Activated CD4-positive, alpha-beta T cell treated with anti-CD3 and anti-CD28 coated beads for 24 hours (primary cell): ENCODE measurements around the gene IL13RA1.
"Not testable (repeated sequence)": the region's sequence is repeated elsewhere in the genome, so short reads cannot be mapped to it uniquely, and the experiment has no call there.

Experiments
- DNase-seq, 2 donors: peaks; one replicate each; pipeline ENCODE4 v3.0.0-alpha.2; 2020; ENCODE audit warnings: low read depth in 2 of 2

The IL13RA1 gene

DNA sequence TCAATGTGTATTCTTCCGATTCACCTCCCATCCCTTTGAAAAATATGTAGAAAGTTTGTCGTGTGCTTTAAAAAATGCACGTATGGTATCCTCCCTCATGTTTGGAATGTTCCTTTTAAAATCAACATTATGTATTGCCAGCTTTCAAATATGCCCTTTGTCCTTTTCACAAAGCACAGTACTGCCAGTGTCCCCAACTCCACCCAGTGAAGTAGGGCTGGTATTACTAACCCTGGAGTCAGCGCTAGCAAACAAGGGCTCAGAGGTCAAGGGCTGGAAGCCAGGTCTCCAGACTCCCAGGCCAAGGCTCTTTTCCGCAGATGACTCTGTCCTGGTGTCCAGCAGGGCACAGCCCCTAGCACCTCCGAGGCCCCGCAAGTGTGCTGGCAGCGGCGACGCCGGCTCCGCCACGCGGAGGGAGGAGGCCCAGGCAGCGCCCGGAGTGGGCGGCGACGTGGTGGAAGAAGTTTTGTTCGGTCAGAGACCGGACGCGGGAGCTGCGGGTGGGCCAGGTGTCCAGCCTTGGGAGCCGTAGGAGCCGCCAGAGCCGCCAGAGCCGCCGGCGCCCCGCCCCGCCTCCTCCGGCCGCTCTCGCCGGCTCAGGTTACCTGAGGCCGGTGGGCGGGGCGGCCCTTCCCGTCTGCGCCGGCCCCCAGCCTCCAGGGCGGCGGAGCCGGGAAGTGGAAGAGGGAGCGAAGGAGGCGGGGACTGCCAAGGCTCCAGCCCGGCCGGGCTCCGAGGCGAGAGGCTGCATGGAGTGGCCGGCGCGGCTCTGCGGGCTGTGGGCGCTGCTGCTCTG lies at the start of gene IL13RA1:
IL13RA1 (plus strand) TSS at position 720 of the 799 bp plus-strand sequence; CDS start at position 753, 33 bp downstream.
- DNase-seq, result peak in 1 of 2 donors; percentile 4

DNA sequence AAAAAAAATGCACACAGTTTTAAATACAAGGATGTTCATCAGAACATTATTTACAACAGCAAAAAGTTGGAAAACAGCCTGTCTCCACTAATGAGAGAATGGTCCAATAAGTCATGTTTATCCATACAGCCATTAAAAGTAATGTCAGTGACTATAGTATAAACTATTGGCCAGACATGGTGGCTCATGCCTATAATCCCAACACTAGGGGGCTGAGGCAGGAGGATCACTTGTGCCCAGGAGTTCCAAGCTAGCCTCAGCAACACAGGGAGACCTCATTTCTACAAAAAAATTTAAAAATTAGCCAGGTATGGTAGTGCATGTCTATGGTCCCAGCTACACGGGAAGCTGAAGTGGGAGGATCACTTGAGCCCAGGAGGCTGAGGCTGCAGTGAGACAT lies 48.1 kb upstream of the IL13RA1 start:
- DNase-seq, result no peak

DNA sequence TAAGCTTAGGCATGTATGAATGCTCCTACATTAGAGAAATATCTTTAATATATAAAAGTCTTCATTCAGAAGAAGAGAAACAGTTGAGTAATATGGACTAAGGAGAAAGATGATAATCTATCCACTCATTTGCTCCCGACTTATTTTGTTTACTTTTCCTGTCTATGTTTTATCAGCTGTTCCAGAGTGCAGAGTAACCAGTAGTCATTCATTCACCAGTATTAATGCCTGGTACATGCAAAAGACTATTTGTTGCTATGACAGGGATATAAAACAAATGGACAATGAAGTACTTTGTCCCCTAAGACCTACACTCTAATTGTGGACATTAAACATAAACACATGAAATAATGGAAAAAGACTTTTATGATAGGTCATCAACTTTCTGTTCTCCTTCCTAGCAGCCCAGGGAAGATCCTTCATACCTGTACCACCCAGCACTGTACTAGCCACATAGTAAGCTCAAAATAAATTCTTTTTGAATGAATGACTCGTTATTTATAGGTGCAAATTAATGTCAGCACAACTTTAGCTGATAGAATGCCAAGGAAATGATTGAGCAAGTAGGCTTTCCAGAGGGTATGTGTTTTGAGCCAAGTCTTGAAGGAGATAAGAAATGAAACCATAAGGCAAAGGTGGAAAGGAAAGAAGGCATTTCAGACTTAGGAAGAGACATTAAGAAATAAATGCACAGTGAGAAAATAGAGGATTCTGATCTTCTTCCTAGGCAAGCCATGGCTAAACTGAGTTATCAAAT lies 45.0 kb upstream of the IL13RA1 start:
- DNase-seq, result no peak

DNA sequence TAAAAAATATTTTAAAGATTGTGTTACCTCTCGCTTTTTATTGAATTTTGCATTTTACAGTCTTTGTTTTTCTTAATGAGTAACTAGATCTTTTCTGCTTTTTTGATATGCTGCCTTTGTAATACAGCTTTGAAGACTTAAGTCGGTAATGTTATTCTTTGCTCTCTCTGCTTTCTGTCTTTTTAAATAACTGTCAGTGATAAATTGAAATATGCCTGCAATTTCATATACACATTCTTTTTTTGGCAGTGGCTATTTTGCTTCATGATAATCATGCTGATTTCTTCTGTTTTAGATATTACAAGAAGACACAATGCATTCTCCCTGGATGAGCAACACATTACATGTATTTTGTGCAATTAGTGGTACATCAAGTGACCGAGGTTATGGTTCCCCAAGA lies 42.0 kb upstream of the IL13RA1 start:
- no peak for DNase-seq

DNA sequence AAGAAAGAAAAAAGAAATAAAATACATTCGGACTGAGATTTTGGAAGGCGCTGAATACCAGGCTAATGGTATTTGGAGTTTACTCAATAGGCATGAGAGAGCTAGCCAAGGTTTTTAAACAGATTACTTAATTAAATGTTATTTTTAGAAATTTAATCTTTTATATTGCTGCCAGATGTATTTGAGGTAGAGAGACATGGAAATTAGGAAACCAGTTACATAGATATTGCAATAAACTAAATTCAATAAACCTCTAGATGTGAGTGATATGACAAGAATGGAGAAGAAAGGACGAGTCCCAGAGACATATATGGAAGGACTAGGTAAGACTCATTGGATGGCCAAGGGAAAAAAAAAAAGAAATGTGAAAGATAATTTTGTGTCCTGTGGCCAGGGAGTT lies 38.5 kb upstream of the IL13RA1 start:
- no peak for DNase-seq

DNA sequence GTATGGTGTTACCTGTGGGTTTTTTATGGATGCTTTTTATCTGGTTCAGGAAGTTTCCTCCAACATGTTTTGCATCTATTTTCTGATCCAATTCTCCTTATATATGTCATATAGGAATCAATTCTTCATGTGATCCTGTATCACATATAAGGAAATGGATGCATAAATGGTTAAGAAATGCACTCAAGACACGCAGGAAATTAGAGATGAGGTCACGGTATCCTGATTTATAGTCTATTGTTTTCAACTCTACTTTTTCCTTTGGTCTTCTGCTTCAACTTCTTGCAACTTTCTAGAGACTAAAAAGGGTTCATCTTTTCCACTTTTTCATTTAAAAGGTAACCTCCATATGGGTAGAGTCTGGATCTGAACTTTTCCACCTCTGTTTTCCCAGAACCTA lies 33.6 kb upstream of the IL13RA1 start:
- DNase-seq, result no peak

DNA sequence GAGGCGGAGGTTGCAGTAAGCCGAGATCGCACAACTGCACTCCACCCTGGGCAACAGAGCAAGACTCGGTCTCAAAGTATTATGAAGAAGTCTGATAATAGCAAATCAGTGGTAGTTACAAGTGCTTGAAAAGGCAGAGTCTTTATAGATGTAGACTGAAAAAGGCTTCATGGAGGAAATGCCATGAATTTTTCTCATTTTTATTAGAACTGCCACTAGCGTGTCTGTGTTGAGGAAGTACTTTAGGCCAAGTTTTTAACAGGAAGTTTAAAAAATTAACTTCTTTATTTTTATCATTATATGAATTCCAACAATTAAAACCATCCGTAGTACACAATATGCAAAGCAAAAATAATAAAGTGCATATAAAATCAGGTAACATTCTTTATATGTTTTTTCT lies 32.8 kb upstream of the IL13RA1 start:
- DNase-seq, result no peak

DNA sequence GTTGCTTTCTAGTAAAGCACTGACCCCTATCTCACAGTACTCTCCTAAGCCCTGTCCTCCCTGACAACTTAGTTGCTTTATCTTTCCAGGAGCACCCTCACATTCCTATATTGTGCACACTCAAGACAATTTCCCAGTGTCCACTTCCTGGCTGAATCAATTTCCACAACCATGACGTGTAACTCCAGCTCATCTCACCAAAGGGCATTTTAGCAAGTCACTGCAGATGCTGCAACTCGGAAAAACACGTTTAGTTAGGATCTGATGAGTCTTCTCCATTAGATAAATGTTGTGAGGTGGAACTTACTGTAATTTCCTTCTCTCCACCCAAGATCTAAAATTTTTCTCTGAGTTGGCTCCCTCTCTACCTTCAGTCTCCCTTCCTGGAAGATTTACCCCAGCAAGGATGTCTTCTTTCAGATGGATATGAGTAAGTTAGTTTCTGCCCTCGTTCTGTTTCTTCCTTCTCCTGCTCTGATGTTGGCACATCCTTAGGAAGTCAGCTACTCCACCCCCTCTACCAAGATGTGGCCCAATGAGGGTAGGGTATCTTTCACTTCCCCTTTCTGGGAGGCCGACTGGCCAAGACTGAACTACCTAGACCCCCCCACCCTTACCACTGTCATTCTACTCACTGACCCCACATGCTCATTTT lies 28.8 kb upstream of the IL13RA1 start:
- DNase-seq, result no peak

DNA sequence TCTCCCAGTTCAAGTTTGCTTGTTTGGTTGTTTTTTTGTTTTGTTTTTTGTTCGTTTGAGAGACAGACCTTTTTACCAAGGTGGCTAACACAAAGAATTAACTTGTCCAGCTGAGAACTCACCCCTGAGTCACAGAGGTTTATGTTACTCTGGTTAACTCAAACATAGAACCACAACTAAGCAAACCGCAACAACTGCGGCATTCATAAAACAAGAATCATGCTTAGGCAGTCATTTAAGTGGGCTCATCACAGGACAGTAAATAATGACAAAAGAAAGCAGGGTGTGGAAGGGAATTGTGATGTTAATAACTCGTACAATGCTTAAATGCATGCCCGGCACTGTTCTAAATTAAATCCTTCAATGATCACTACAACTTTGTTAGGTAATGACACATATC lies 24.7 kb upstream of the IL13RA1 start:
- no peak for DNase-seq

DNA sequence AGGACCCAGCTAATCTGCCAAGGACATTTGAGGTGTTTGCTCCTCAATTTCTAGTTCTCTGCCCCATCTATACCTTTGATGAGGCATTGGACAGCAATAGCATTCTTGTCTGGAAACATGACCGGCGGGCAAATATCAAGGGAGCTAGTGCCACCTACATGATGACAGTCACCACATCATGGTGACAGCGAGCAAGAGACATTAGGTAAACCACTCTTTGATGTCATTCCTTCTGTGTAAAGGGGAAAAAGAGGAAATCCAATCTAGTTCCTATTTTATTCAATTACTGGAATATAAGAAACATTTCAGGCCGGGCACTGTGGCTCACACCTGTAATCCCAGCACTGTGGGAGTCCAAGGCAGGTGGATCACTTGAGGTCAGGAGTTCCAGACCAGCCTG lies 20.7 kb upstream of the IL13RA1 start:
- DNase-seq, result no peak

DNA sequence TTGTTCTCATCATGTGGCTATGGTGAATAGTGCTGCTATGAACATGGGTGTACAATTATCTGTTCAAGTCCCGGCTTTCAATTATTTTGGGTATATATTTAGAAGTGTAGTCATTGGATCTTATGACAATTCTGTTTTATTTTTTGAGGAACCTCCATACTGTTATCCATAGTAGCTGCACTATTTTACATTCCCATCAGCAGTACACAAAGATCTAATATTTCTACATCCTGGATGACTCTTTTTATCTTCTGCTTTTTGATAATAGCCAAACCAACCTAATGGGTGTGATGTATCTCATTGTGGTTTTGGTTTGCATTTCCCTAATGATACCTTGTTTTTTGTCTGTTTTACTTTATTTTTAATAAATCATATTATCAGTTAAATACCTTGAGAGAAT lies 12.9 kb upstream of the IL13RA1 start:
- no peak for DNase-seq

DNA sequence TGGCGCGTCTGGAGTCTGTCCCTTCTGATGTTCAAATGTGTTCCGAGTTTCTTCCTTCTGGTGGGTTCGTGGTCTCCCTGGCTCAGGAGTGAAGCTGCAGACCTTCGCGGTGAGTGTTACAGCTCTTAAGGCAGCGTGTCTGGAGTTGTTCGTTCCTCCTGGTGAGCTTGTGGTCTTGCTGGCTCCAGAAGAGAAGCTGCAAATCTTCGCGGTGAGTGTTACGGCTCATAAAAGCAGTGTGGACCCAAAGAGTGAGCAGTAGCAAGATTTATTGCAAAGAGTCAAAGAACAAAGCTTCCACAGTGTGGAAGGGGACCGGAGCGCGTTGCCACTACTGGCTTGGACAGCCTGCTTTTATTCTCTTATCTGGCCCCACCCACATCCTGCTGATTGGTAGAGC lies 11.5 kb upstream of the IL13RA1 start:
- not testable (repeated sequence) for DNase-seq

DNA sequence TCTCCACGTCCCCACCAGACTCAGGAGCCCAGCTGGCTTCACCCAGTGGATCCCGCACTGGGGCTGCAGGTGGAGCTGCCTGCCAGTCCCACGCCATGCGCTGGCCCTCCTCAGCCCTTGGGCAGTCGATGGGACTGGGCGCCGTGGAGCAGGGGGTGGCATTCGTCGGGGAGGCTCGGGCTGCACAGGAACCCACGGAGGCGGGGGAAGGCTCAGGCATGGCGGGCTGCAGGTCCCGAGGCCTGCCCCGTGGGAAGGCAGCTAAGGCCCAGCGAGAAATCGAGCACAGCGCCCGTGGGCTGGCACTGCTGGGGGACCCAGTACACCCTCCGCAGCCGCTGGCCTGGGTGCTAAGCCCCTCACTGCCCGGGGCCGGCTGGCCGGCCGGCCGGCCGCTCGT lies 10.6 kb upstream of the IL13RA1 start:
- not testable (repeated sequence) for DNase-seq

DNA sequence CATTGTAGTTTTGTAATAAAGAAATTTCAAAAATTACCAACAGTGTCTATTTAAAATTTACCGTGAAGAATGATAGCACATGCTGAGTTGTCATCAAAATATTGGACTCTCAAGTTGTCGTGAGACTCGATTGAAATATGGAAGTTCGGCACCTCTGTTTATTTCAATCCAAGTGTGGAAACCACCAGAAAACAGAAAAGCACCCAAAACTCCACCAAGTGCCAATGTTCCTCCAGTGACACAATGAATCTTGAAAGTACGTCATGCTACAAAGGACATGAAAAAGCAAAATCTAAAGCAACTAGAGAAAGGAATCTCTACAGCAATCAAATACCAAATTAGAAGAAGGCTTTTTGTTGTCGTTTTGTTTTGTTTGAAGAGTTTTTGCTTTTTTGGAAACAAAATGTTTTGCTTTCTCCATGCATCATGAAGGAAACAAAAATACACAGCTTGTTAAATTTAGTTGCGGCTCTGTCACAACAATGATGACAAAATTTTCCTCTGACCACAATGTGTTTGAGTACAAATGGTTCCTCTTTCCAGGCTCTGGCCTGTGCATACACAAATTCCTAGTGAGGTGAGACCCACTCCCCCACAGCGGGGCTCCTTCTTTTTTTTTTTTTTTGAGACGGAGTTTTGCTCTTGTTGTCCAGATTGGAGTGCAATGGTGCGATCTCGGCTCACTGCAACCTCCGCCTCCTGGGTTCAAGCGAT lies 9.6 kb upstream of the IL13RA1 start:
- DNase-seq, result no peak

DNA sequence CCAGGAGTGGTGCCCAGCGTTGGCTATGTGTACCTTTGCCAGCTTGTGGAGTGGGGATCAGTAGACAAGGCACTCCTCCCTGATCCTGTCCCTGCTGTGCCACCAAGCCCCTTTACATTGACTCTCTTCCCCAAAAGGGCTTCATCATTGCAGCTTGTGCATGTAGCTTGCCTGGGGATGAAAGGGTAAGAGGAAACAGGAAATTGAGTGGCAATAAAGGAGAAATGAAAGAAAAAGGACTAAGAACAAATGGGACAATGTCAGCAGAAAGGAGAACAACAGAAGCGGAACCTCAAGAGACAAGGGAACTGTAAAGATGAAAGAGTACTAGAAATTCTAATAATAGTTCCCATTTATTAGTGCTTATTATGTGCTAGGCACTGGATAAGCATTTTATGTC lies 8.7 kb upstream of the IL13RA1 start:
- no peak for DNase-seq

DNA sequence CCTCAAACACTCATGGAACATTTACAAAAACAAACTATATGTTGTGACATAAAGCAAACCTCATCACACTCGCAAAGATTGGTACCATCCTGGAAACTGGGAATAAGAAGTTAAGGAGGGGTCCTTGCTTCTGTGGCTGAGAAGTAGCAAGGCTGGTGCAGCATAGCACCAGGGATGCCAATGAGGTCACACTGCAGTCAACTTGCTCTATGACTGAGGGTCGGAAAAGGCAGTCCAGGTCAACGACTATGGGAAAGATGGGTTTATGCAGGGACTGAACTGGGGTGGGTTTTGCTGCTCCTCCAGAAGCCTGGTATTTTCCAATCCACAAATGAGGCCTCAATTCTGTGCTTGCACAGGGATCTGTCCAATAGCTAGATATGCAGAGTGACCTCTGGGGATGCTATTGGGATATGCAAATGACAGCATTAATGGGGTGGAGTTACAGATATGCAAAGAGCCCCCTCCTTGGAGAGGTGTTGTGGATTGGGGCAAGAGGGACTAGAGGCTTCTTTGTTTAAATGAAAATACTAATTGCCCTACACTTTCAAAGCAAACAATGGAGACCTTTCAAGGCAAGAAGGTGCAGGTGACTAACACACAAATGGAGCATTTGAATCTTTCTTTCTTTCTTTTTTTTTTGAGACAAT lies 7.2 kb upstream of the IL13RA1 start:
- DNase-seq, result no peak

DNA sequence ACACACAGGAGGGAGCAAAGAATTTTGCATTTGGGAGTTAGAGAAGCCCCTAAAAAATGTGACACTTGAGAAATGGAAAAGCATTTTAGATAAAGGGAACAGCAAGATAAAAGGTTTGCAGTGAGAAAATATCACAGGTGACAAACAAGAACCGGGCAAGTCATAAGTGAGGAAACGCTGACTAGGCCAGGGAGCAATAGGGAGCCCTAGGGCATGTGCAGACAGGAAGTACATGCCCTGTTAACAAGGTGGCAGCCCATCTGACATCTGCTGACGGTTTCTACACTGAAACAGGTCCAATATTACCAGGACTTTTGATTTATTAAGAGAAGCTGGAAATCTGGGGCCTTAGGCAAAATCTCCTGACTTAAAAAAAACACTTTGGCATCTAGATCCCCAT lies 4.0 kb upstream of the IL13RA1 start:
- DNase-seq, result no peak

DNA sequence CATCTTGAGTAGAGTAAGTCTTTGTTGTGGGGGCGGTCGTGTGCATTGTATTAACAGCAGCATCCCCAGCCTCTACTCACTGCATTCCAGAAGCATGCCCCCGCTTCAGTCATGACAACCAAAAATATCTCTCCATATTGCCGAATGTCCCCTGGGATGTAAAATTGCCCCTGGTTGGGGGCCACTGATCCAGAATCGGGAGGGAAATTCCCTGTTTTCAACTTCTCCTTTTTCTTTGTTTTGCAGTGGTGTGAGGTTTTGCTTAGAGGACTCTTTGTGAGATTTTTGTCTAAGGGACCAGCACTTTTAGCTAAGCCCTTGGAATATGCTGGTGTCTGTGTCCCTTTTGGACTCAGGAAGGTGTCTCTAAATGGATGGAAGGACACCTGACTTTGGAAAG lies 3.0 kb upstream of the IL13RA1 start:
- DNase-seq, result no peak

DNA sequence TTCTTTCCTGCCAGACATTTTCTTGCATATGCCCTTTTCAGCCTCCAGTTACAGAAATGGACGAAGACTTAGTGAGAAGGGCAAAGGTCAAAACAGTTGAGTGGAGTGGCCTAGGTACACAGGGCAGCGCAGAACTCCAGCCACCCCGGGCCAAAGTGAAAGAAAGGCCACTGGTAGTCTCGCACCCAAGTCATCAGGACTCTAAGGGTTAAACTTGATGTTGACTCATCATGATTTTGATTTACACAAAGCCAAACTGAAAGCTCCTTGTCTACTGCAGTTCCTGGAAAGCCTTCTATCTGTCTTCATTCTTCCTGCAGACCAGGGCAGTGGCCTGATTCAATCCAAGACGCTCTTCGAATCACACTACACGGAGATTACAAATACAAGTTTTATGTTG lies 2.6 kb upstream of the IL13RA1 start:
- no peak for DNase-seq

DNA sequence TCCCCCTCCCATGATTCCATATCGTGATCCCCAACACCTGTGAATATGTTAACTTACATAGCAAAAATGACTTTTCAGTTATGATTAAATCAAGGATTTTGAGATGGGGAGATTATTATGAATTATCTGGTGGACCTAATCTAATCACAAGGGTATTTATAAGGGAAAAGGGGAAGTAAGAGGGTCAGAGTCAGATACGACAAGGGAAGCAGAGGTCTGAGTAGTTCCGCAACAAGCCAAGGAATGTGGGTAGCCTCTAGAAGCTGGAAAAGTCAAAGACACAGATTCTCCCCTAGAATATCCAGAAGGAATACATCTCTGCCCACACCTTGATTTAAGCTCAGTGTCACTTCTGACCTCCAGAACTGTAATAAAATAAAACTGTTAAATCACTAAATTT lies 1.0 kb upstream of the IL13RA1 start:
- no peak for DNase-seq

DNA sequence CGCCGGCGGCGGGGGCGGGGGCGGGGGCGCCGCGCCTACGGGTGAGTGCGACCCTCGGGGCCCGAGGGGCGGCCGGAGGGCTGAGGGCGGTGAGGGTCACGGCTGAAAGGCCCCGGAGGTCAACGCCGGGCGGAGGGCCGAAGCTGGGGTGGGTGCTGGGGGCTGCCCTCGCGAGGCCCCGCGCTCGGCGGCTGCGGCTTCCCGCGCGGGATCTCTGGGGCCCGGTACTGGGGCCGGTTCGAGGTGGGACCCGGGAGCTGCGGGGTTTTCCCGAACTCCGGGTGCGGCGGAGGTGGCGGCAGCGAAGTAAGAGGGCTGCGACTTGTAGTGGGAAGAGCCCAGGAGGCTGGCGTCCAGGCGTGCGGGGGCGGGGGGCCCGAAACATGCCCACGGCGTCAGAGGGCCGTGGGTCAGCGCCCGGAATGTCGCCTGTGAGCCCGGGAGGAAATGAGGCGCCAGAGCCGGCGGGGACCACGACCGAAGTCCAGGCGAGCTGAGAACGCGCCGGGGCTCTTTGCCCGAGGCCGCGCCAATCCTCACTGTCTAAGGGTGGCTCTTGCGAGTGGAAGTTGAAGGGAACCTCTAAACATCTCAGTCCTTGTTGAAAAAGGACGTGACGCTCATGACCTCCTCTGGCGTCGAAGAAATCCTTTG lies 407 bp downstream of the IL13RA1 start:
- no peak for DNase-seq
